ENCODE measurements around the gene RPL18A.
"Not testable (repeated sequence)": the region's sequence is repeated elsewhere in the genome, so short reads cannot be mapped to it uniquely, and the experiment has no call there.

The RPL18A gene

GRCh38 chr19:17877696-17878095 is 18.0 kb downstream of the RPL18A start:
- TF ChIP-seq, protein P1, sequence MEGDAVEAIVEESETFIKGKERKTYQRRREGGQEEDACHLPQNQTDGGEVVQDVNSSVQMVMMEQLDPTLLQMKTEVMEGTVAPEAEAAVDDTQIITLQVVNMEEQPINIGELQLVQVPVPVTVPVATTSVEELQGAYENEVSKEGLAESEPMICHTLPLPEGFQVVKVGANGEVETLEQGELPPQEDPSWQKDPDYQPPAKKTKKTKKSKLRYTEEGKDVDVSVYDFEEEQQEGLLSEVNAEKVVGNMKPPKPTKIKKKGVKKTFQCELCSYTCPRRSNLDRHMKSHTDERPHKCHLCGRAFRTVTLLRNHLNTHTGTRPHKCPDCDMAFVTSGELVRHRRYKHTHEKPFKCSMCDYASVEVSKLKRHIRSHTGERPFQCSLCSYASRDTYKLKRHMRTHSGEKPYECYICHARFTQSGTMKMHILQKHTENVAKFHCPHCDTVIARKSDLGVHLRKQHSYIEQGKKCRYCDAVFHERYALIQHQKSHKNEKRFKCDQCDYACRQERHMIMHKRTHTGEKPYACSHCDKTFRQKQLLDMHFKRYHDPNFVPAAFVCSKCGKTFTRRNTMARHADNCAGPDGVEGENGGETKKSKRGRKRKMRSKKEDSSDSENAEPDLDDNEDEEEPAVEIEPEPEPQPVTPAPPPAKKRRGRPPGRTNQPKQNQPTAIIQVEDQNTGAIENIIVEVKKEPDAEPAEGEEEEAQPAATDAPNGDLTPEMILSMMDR (IDR thresholded peaks at IDR 0.05; ENCODE audit: insufficient read depth, low read depth, low read length, missing control alignments), result no peak
- no peak overlapping the region for H3K4me3 ChIP-seq (ENCODE audit: low read depth, low read length)
- DNase-seq (ENCODE audit: low read depth), result no peak

DNA sequence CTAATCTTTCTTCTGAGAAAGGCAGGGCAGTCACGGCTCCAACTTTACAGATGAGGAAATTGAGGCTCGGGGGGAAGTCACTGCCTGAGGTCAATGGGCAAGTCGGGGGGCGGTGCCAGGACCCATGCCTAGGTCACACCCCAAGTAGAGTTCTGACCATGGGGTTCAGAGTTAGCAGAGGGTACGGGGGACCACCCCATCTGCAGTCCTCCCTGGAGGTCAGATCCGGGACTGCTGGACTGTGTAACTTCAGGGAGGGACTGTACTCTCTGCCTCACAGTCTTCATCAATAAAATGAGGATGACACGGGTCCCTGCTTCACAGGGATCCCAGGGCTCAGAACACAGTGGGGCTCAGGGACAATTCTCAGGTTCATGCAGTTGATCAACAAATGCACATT is 19.8 kb downstream of the RPL18A start:
- DNase-seq (ENCODE audit: low read depth), result no peak
- no peak overlapping the region for H3K4me3 ChIP-seq (ENCODE audit: low read depth, low read length)
- TF ChIP-seq, protein P1 (IDR thresholded peaks at IDR 0.05; ENCODE audit: insufficient read depth, low read depth, low read length, missing control alignments), result no peak

GRCh38 chr19:17881701-17882100 is 22.0 kb downstream of the RPL18A start:
- TF ChIP-seq, protein P1 (IDR thresholded peaks at IDR 0.05; ENCODE audit: insufficient read depth, low read depth, low read length, missing control alignments), result no peak
- no peak overlapping the region for H3K4me3 ChIP-seq (ENCODE audit: low read depth, low read length)
- no peak for DNase-seq (ENCODE audit: low read depth)

- DNase-seq (ENCODE audit: low read depth), result no peak
- TF ChIP-seq, protein P1 (IDR thresholded peaks at IDR 0.05; ENCODE audit: insufficient read depth, low read depth, low read length, missing control alignments), result no peak
- H3K4me3 ChIP-seq (ENCODE audit: low read depth, low read length), result no peak overlapping the region
These were observed 24.1 kb downstream of the RPL18A start for GRCh38 chr19:17883627-17884410.

DNA sequence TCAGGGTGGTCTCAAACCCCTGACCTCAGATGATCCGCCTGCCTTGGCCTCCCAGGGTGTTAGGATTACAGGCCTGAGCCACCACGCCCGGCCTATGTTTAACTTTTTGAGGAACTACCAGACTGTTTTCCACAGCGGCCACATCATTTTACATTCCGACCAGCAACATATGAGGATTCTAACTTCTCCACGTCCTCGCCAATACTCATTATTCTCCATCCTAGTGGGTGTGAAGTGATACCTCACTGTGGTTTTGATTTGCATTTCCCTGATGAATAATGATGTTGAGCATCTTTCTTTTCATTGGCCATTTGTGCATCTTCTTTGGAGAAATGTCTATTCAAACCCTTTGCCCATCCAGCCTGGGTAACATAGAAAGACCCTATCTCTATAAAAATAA is 26.8 kb downstream of the RPL18A start:
- TF ChIP-seq, protein P1 (IDR thresholded peaks at IDR 0.05; ENCODE audit: insufficient read depth, low read depth, low read length, missing control alignments), result no peak
- peak; percentile 46 for DNase-seq (ENCODE audit: low read depth)
- H3K4me3 ChIP-seq (ENCODE audit: low read depth, low read length), result no peak overlapping the region

GRCh38 chr19:17887221-17887620 is 27.5 kb downstream of the RPL18A start:
- H3K4me3 ChIP-seq (ENCODE audit: low read depth, low read length), result not testable (repeated sequence)
- DNase-seq (ENCODE audit: low read depth), result peak; percentile 37

- TF ChIP-seq, protein P1 (IDR thresholded peaks at IDR 0.05; ENCODE audit: insufficient read depth, low read depth, low read length, missing control alignments), result no peak
- no peak for DNase-seq (ENCODE audit: low read depth)
- no peak overlapping the region for H3K4me3 ChIP-seq (ENCODE audit: low read depth, low read length)
These were observed 28.6 kb downstream of the RPL18A start for GRCh38 chr19:17888260-17888659.
